GM23338 (cell line): Measurements from ENCODE around the gene PPP1R3G.

Experiments used
- CREB1 ChIP-seq: fragments of 250-450 bp; sonication (Bioruptor Pico); IDR thresholded peaks from 2 replicates; pipeline ENCODE4 v1.5.0; 2020; ENCODE audit warnings: low read depth, mild to moderate bottlenecking, moderate library complexity
- CTCF ChIP-seq, 2 experiments: fragments of 200-600 bp in 1 of 2; sonication (generic) in 1 of 2; conservative IDR thresholded peaks; 2 replicates each; pipeline versions ENCODE4 v1.5.1 to v1.6.1; 2016 to 2017; ENCODE audit warnings: antibody characterized with exemption in 2 of 2, low read depth in 2 of 2, mild to moderate bottlenecking in 2 of 2, moderate library complexity in 1 of 2
- ETS1 ChIP-seq: IDR thresholded peaks from 2 replicates; pipeline ENCODE4 v1.6.1; 2016; ENCODE audit warnings: antibody characterized with exemption
- EZH2 ChIP-seq: fragments of 200-600 bp; sonication (generic); IDR thresholded peaks from one replicate; pipeline ENCODE4 v1.8.0; 2017; ENCODE audit warnings: antibody characterized with exemption, mild to moderate bottlenecking, low read depth; ENCODE audit not compliant: unreplicated experiment
- EZH2phosphoT487 ChIP-seq: fragments of 200-600 bp; sonication (generic); IDR thresholded peaks from one replicate; pipeline ENCODE4 v1.8.1; 2018; ENCODE audit warnings: antibody characterized with exemption; ENCODE audit not compliant: unreplicated experiment
- JUNB ChIP-seq: IDR thresholded peaks from one replicate; pipeline ENCODE4 v1.6.1; 2016; ENCODE audit warnings: antibody characterized with exemption; ENCODE audit not compliant: unreplicated experiment
- NANOG ChIP-seq: IDR thresholded peaks from 2 replicates; pipeline ENCODE4 v1.6.1; 2016; ENCODE audit warnings: antibody characterized with exemption, borderline replicate concordance
- POLR2AphosphoS5 ChIP-seq: IDR thresholded peaks from 2 replicates; pipeline ENCODE4 v1.6.1; 2016; ENCODE audit warnings: antibody characterized with exemption, low read depth
- REST ChIP-seq: IDR thresholded peaks from one replicate; pipeline ENCODE4 v1.6.1; 2018; ENCODE audit warnings: antibody characterized with exemption; ENCODE audit not compliant: unreplicated experiment
- STAT1 ChIP-seq: IDR thresholded peaks from one replicate; pipeline ENCODE4 v1.6.1; 2016; ENCODE audit warnings: antibody characterized with exemption; ENCODE audit not compliant: unreplicated experiment
- ZNF331 ChIP-seq: fragments of 250-450 bp; sonication (Bioruptor Pico); IDR thresholded peaks from 2 replicates; pipeline ENCODE4 v1.5.0; 2020; ENCODE audit warnings: low read depth, mild to moderate bottlenecking, moderate library complexity
- ZNF462 ChIP-seq: fragments of 250-450 bp; sonication (Bioruptor Pico); IDR thresholded peaks from 2 replicates; pipeline ENCODE4 v1.5.0; 2020; ENCODE audit warnings: mild to moderate bottlenecking, moderate library complexity

GRCh38 chr6:5127106-5127687 is 42.1 kb downstream of the PPP1R3G start:
- TF ChIP-seq CTCF (conservative IDR thresholded peaks at IDR 0.05; ENCODE audit: low read depth in 2 of 2), result no peak
- no peak for TF ChIP-seq EZH2
- TF ChIP-seq REST, result no peak
- no peak for TF ChIP-seq POLR2AphosphoS5
- no peak for TF ChIP-seq ZNF462
- TF ChIP-seq CREB1 (CRISPR knock-in tag), result no peak
- TF ChIP-seq EZH2phosphoT487, result no peak
- TF ChIP-seq ETS1, result no peak
- TF ChIP-seq JUNB, result no peak
- TF ChIP-seq ZNF331, result no peak
- no peak for TF ChIP-seq STAT1
- TF ChIP-seq NANOG, result no peak
